Measurements from ENCODE around the gene MPV17. TPM values are rescaled to one million over a fixed set of nuclear protein-coding genes. Genes with fewer than 3 reads are reported as not detected.

Gene MPV17
- total RNA-seq, 1 experiment from 2014 or later, result 51.5 TPM

GRCh38 chr2:27335311-27335710 lies 12.4 kb upstream of the MPV17 start:
- H3K27ac Mint-ChIP-seq, result no peak overlapping the region
- TF ChIP-seq KAT7 (CRISPR knock-in tag; IDR thresholded peaks at IDR 0.05; ENCODE audit: borderline replicate concordance) (no peak), ZNF219 (CRISPR knock-in tag; IDR thresholded peaks at IDR 0.05; ENCODE audit: borderline replicate concordance) (no peak), ZNF671 (CRISPR knock-in tag; IDR thresholded peaks at IDR 0.05) (no peak), ZBTB21 (CRISPR knock-in tag; IDR thresholded peaks at IDR 0.05; ENCODE audit: borderline replicate concordance) (no peak), PRRX2 (CRISPR knock-in tag; IDR thresholded peaks at IDR 0.05) (no peak), ZNF317 (CRISPR knock-in tag; IDR thresholded peaks at IDR 0.05; ENCODE audit: borderline replicate concordance, low read depth) (no peak), ARID4B (CRISPR knock-in tag; IDR thresholded peaks at IDR 0.05; ENCODE audit: borderline replicate concordance) (no peak), MYBL2 (CRISPR knock-in tag; IDR thresholded peaks at IDR 0.05) (no peak), TP53 (CRISPR knock-in tag; IDR thresholded peaks at IDR 0.05) (no peak), TCF7 (CRISPR knock-in tag; IDR thresholded peaks at IDR 0.05; ENCODE audit: low read depth) (no peak)
- TF ChIP-seq, protein P1, sequence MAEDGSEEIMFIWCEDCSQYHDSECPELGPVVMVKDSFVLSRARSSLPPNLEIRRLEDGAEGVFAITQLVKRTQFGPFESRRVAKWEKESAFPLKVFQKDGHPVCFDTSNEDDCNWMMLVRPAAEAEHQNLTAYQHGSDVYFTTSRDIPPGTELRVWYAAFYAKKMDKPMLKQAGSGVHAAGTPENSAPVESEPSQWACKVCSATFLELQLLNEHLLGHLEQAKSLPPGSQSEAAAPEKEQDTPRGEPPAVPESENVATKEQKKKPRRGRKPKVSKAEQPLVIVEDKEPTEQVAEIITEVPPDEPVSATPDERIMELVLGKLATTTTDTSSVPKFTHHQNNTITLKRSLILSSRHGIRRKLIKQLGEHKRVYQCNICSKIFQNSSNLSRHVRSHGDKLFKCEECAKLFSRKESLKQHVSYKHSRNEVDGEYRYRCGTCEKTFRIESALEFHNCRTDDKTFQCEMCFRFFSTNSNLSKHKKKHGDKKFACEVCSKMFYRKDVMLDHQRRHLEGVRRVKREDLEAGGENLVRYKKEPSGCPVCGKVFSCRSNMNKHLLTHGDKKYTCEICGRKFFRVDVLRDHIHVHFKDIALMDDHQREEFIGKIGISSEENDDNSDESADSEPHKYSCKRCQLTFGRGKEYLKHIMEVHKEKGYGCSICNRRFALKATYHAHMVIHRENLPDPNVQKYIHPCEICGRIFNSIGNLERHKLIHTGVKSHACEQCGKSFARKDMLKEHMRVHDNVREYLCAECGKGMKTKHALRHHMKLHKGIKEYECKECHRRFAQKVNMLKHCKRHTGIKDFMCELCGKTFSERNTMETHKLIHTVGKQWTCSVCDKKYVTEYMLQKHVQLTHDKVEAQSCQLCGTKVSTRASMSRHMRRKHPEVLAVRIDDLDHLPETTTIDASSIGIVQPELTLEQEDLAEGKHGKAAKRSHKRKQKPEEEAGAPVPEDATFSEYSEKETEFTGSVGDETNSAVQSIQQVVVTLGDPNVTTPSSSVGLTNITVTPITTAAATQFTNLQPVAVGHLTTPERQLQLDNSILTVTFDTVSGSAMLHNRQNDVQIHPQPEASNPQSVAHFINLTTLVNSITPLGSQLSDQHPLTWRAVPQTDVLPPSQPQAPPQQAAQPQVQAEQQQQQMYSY (CRISPR knock-in tag; IDR thresholded peaks at IDR 0.05), result no peak
- TF ChIP-seq, protein P2, sequence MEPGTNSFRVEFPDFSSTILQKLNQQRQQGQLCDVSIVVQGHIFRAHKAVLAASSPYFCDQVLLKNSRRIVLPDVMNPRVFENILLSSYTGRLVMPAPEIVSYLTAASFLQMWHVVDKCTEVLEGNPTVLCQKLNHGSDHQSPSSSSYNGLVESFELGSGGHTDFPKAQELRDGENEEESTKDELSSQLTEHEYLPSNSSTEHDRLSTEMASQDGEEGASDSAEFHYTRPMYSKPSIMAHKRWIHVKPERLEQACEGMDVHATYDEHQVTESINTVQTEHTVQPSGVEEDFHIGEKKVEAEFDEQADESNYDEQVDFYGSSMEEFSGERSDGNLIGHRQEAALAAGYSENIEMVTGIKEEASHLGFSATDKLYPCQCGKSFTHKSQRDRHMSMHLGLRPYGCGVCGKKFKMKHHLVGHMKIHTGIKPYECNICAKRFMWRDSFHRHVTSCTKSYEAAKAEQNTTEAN (CRISPR knock-in tag; IDR thresholded peaks at IDR 0.05), result no peak
- TF ChIP-seq, protein P3, sequence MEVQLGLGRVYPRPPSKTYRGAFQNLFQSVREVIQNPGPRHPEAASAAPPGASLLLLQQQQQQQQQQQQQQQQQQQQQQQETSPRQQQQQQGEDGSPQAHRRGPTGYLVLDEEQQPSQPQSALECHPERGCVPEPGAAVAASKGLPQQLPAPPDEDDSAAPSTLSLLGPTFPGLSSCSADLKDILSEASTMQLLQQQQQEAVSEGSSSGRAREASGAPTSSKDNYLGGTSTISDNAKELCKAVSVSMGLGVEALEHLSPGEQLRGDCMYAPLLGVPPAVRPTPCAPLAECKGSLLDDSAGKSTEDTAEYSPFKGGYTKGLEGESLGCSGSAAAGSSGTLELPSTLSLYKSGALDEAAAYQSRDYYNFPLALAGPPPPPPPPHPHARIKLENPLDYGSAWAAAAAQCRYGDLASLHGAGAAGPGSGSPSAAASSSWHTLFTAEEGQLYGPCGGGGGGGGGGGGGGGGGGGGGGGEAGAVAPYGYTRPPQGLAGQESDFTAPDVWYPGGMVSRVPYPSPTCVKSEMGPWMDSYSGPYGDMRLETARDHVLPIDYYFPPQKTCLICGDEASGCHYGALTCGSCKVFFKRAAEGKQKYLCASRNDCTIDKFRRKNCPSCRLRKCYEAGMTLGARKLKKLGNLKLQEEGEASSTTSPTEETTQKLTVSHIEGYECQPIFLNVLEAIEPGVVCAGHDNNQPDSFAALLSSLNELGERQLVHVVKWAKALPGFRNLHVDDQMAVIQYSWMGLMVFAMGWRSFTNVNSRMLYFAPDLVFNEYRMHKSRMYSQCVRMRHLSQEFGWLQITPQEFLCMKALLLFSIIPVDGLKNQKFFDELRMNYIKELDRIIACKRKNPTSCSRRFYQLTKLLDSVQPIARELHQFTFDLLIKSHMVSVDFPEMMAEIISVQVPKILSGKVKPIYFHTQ (CRISPR knock-in tag; IDR thresholded peaks at IDR 0.05), result no peak
- H3K4me1 Mint-ChIP-seq, result no peaks in the 10 kb centered on the region
- ChIA-PET CTCF (no interaction called here), POLR2A (no interaction called here)
- H3K36me3 Mint-ChIP-seq, result peaks cover 64% of the 10 kb centered on the region
- DNase-seq (ENCODE audit: low spot score), result no peak
- no peak overlapping the region for H3K4me3 Mint-ChIP-seq
- H3K27me3 Mint-ChIP-seq (ENCODE audit: low read depth), result no peaks in the 10 kb centered on the region
- ATAC-seq, result no peak
- H3K9me3 Mint-ChIP-seq, result no peaks in the 10 kb centered on the region

- Mint-ChIP-seq H3K4me1 (peaks cover 11% of the 10 kb centered on the region), H3K9me3 (no peaks in the 10 kb centered on the region), H3K36me3 (peaks cover 33% of the 10 kb centered on the region), H3K27me3 (ENCODE audit: low read depth) (no peaks in the 10 kb centered on the region), H3K4me3 (peak overlapping the region; percentile 2; the same call in 1 of the 2 replicates), H3K27ac (peak overlapping the region; percentile 40)
- TF ChIP-seq, protein P2 (CRISPR knock-in tag; IDR thresholded peaks at IDR 0.05), result no peak
- TF ChIP-seq CREB1 (CRISPR knock-in tag; IDR thresholded peaks at IDR 0.05), result no peak
- TF ChIP-seq AFF4 (CRISPR knock-in tag; IDR thresholded peaks at IDR 0.05; ENCODE audit: borderline replicate concordance), result no peak
- TF ChIP-seq, protein P4, sequence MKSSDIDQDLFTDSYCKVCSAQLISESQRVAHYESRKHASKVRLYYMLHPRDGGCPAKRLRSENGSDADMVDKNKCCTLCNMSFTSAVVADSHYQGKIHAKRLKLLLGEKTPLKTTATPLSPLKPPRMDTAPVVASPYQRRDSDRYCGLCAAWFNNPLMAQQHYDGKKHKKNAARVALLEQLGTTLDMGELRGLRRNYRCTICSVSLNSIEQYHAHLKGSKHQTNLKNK (CRISPR knock-in tag; IDR thresholded peaks at IDR 0.05), result no peak
- TF ChIP-seq PRRX2 (CRISPR knock-in tag; IDR thresholded peaks at IDR 0.05), result no peak
- ChIA-PET POLR2A (no interaction called here), CTCF (interaction anchor here (2.1 kb wide), 1 partner anchor 23 kb away, joined by 7 read pairs; no protein-coding TSS in a partner anchor)
- ATAC-seq, result no peak
- DNase-seq (ENCODE audit: low spot score), result no peak
Observed at GRCh38 chr2:27324720-27325119, 1.8 kb upstream of the MPV17 start.
